MM.1S (cell line): ENCODE data around the gene FBXL7.

Experiments used
- EZH2 ChIP-seq: fragments of 300-600 bp; sonication (generic); optimal IDR thresholded peaks from 2 replicates; pipeline ENCODE3; 2017; ENCODE audit warnings: low read depth, mild to moderate bottlenecking, antibody characterized with exemption, low read length, mixed read lengths
- EZH2phosphoT487 ChIP-seq: fragments of 300-600 bp; sonication (generic); IDR thresholded peaks from 2 replicates; pipeline ENCODE4 v1.6.1; 2018; ENCODE audit warnings: antibody characterized with exemption, low read length
- TF ChIP-seq, protein P1 (sequence below): fragments of 300-600 bp; sonication (generic); IDR thresholded peaks from 2 replicates; pipeline ENCODE4 v1.5.1; 2016; ENCODE audit warnings: antibody characterized with exemption, low read length, mixed read lengths

DNA sequence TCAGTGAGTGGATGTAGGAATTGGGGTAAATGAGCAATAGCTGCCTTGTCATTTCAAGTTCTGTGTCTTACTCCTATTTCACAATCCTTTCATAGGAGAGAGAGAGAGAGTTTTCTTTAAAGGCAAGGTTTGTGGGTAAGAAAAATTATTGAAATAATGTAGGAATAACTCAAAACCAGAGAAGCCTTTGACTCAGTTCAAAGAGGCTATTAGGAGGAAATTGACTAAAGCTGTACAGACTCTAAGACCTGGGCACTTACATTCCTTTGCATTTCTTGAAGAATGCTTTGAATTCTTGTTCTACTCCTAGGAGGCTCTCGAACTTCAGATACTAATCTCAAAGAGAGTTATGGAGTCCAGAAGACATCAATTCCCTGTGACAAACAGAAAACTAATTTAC, 257.1 kb downstream of the FBXL7 start:
- TF ChIP-seq EZH2phosphoT487 (no peak), EZH2 (no peak)
- TF ChIP-seq, protein P1, sequence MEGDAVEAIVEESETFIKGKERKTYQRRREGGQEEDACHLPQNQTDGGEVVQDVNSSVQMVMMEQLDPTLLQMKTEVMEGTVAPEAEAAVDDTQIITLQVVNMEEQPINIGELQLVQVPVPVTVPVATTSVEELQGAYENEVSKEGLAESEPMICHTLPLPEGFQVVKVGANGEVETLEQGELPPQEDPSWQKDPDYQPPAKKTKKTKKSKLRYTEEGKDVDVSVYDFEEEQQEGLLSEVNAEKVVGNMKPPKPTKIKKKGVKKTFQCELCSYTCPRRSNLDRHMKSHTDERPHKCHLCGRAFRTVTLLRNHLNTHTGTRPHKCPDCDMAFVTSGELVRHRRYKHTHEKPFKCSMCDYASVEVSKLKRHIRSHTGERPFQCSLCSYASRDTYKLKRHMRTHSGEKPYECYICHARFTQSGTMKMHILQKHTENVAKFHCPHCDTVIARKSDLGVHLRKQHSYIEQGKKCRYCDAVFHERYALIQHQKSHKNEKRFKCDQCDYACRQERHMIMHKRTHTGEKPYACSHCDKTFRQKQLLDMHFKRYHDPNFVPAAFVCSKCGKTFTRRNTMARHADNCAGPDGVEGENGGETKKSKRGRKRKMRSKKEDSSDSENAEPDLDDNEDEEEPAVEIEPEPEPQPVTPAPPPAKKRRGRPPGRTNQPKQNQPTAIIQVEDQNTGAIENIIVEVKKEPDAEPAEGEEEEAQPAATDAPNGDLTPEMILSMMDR = no peak
